ENCODE measurements around the gene CAMTA1. TPM values are rescaled to one million over a fixed set of nuclear protein-coding genes. Genes with fewer than 3 reads are reported as not detected.

The CAMTA1 gene
- total RNA-seq, 5 donors from 2014 or later (not counting 1 experiment from before 2014, with no cell fraction given): 29.7 to 37.4 (median 34.6) TPM

DNA sequence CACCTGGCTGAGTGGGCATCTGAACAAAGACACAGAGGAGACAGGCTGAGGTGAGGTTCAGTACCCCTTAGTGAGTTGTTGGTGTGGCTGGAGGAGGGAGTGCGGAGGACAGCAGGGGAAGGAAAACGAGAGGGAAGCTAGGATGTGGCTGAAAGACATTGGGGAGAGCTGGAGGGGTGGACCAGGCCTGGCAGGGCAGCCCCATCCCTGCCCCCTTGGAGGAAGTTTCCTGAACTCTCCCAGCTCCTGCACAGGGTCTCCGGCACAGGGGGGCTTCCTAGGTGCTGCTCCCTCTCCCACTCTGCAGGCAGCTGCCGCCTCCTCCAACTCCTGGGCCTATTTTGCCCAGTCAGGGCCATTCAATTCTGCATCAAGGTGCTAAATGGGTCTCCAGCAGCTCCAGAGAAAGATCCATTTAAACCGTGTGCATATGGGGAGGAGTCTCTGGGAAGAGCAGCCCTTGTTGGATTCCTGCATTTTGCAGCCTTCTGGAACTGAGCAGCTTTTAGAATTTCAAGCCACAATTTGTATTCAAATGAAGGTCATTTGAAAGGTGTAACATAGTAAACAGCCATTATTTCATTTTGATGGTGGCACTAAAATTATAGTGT lies 193.9 kb downstream of the CAMTA1 start:
- no peak overlapping the region for H3K27ac ChIP-seq (ENCODE audit: low read length)
- DNase-seq (no peak), ATAC-seq (replicated peaks in 1 of 4) (no peak)
- ChIA-PET POLR2A (no interaction called here), CTCF (no interaction called here)
- no peak overlapping the region for H3K4me3 Mint-ChIP-seq
- H3K4me1 Mint-ChIP-seq: peaks cover 0 to 4% (median 0%) of the 10 kb centered on the region in 3 donors
- H3K27me3 Mint-ChIP-seq: peaks cover 6 to 9% of the 10 kb centered on the region in 2 donors
- no peaks in the 10 kb centered on the region for H3K9me3 ChIP-seq
- peaks cover 0 to 3% (median 0%) of the 10 kb centered on the region in 3 donors for H3K9me3 Mint-ChIP-seq
- H3K36me3 Mint-ChIP-seq: no peaks in the 10 kb centered on the region
- 73% methylated on average over 3 of the region's 5 CpGs for WGBS (ENCODE audit: insufficient coverage)
- no peak overlapping the region for H3K4me3 ChIP-seq (ENCODE audit: control insufficient read depth in 1 of 2, extremely low read depth in 1 of 2, low read length in 1 of 2)
- H3K36me3 ChIP-seq (ENCODE audit: control insufficient read depth in 2 of 2, extremely low read depth in 1 of 2, insufficient read depth in 1 of 2, low read length in 1 of 2): no peaks in the 10 kb centered on the region
- H3K27me3 ChIP-seq (replicated peaks in 1 of 2; ENCODE audit: control insufficient read depth in 2 of 2, extremely low read depth in 1 of 2, insufficient read depth in 2 of 2, low read length in 1 of 2): peaks cover 0 to 9% of the 10 kb centered on the region in 2 experiments
- H3K27ac Mint-ChIP-seq: no peak overlapping the region
- no peaks in the 10 kb centered on the region for H3K4me1 ChIP-seq (ENCODE audit: control insufficient read depth in 1 of 2, extremely low read depth in 1 of 2, insufficient read depth in 2 of 2, low read length in 2 of 2)

DNA sequence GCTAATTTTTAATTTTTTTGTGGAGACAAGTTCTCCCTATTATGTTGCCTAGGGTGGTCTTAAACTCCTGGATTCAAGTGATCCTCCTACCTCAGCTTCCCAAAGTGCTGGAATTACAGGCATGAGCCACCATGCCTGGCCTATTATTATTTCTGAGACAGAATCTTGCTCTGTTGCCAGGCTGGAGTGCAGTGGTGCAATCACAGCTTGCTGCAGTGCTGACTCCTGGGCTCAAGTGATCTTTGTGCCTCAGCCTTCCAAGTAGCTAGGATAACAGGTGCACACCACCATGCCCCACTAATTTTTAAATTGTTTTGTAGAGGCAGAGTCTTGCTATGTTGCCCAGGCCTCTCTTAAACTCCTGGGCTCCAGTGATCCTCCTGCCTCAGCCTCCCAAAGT lies 196.3 kb downstream of the CAMTA1 start:
- Mint-ChIP-seq H3K4me3 (no peak overlapping the region), H3K27ac (no peak overlapping the region), H3K4me1 (no peaks in the 10 kb centered on the region), H3K9me3 (peaks cover 0 to 3% (median 0%) of the 10 kb centered on the region in 3 donors), H3K27me3 (peaks cover 0 to 14% of the 10 kb centered on the region in 2 donors), H3K36me3 (no peaks in the 10 kb centered on the region)
- CTCF ChIA-PET: no interaction called here
- Histone ChIP-seq H3K27me3 (replicated peaks in 1 of 2; ENCODE audit: control insufficient read depth in 2 of 2, extremely low read depth in 1 of 2, insufficient read depth in 2 of 2, low read length in 1 of 2) (peaks cover 0 to 10% of the 10 kb centered on the region in 2 experiments), H3K4me1 (ENCODE audit: control insufficient read depth in 1 of 2, extremely low read depth in 1 of 2, insufficient read depth in 2 of 2, low read length in 2 of 2) (no peaks in the 10 kb centered on the region), H3K4me3 (ENCODE audit: control insufficient read depth in 1 of 2, extremely low read depth in 1 of 2, low read length in 1 of 2) (no peak overlapping the region), H3K27ac (ENCODE audit: low read length) (no peak overlapping the region), H3K36me3 (ENCODE audit: control insufficient read depth in 2 of 2, extremely low read depth in 1 of 2, insufficient read depth in 1 of 2, low read length in 1 of 2) (no peaks in the 10 kb centered on the region), H3K9me3 (no peaks in the 10 kb centered on the region)
- POLR2A ChIA-PET: no interaction called here
- DNase-seq (no peak), ATAC-seq (replicated peaks in 1 of 4) (no peak)

GRCh38 chr1:6982443-6982842 lies 197.2 kb downstream of the CAMTA1 start:
- WGBS (ENCODE audit: insufficient coverage): 83% methylated on average over 3 of the region's 9 CpGs
- H3K36me3 ChIP-seq (ENCODE audit: control insufficient read depth in 2 of 2, extremely low read depth in 1 of 2, insufficient read depth in 1 of 2, low read length in 1 of 2): no peaks in the 10 kb centered on the region
- ChIA-PET CTCF (interaction anchor here in 1 of 2 donors (0.6 kb wide), 1 partner anchor 9 kb away, joined by 6 read pairs; no protein-coding TSS in a partner anchor), POLR2A (no interaction called here)
- no peaks in the 10 kb centered on the region for H3K4me1 Mint-ChIP-seq
- ATAC-seq (replicated peaks in 1 of 4): no peak
- H3K4me3 ChIP-seq (ENCODE audit: control insufficient read depth in 1 of 2, extremely low read depth in 1 of 2, low read length in 1 of 2): no peak overlapping the region
- DNase-seq: no peak
- peaks cover 0 to 11% of the 10 kb centered on the region in 2 donors for H3K27me3 Mint-ChIP-seq
- H3K27ac Mint-ChIP-seq: no peak overlapping the region
- no peak overlapping the region for H3K27ac ChIP-seq (ENCODE audit: low read length)
- no peaks in the 10 kb centered on the region for H3K36me3 Mint-ChIP-seq
- no peak overlapping the region for H3K4me3 Mint-ChIP-seq
- no peaks in the 10 kb centered on the region for H3K4me1 ChIP-seq (ENCODE audit: control insufficient read depth in 1 of 2, extremely low read depth in 1 of 2, insufficient read depth in 2 of 2, low read length in 2 of 2)
- peaks cover 0 to 12% of the 10 kb centered on the region in 2 experiments for H3K27me3 ChIP-seq (replicated peaks in 1 of 2; ENCODE audit: control insufficient read depth in 2 of 2, extremely low read depth in 1 of 2, insufficient read depth in 2 of 2, low read length in 1 of 2)
- H3K9me3 ChIP-seq: no peaks in the 10 kb centered on the region
- peaks cover 0 to 3% (median 0%) of the 10 kb centered on the region in 3 donors for H3K9me3 Mint-ChIP-seq

DNA sequence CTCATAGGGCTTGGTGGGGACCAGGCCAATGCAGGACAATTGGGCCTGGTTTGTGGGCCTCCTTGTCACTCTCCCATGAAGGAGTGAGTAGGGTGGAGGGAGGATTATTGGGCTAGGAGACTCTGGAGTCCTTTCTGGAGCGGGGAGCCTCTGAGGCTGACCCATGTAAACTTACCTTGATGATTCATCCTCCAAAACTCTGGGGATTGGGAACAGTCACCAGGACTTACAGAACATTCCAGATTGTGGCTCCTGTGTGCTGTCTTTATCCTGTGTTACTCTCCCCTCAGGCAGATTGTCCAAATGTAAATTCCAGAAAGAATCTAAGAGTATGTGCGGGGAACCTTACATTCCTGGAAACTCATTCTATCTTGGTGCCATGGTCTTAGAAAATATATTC lies 197.6 kb downstream of the CAMTA1 start:
- no peaks in the 10 kb centered on the region for H3K4me1 ChIP-seq (ENCODE audit: control insufficient read depth in 1 of 2, extremely low read depth in 1 of 2, insufficient read depth in 2 of 2, low read length in 2 of 2)
- CTCF ChIA-PET: no interaction called here
- peaks cover 0 to 16% of the 10 kb centered on the region in 2 experiments for H3K27me3 ChIP-seq (replicated peaks in 1 of 2; ENCODE audit: control insufficient read depth in 2 of 2, extremely low read depth in 1 of 2, insufficient read depth in 2 of 2, low read length in 1 of 2)
- H3K27ac ChIP-seq (ENCODE audit: low read length): no peak overlapping the region
- DNase-seq: no peak
- POLR2A ChIA-PET: no interaction called here
- Mint-ChIP-seq H3K36me3 (no peaks in the 10 kb centered on the region), H3K4me3 (no peak overlapping the region), H3K27me3 (peaks cover 2 to 14% of the 10 kb centered on the region in 2 donors), H3K27ac (no peak overlapping the region), H3K4me1 (no peaks in the 10 kb centered on the region), H3K9me3 (peaks cover 0 to 3% (median 0%) of the 10 kb centered on the region in 3 donors)
- H3K4me3 ChIP-seq (ENCODE audit: control insufficient read depth in 1 of 2, extremely low read depth in 1 of 2, low read length in 1 of 2): no peak overlapping the region
- no peak for ATAC-seq (replicated peaks in 1 of 4)
- WGBS (ENCODE audit: insufficient coverage): 83% methylated on average over 1 of the region's 2 CpGs
- no peaks in the 10 kb centered on the region for H3K9me3 ChIP-seq
- H3K36me3 ChIP-seq (ENCODE audit: control insufficient read depth in 2 of 2, extremely low read depth in 1 of 2, insufficient read depth in 1 of 2, low read length in 1 of 2): no peaks in the 10 kb centered on the region

GRCh38 chr1:6984536-6984935 lies 199.3 kb downstream of the CAMTA1 start:
- no peak overlapping the region for H3K4me3 Mint-ChIP-seq
- Histone ChIP-seq H3K27ac (ENCODE audit: low read length) (no peak overlapping the region), H3K4me1 (ENCODE audit: control insufficient read depth in 1 of 2, extremely low read depth in 1 of 2, insufficient read depth in 2 of 2, low read length in 2 of 2) (no peaks in the 10 kb centered on the region), H3K36me3 (ENCODE audit: control insufficient read depth in 2 of 2, extremely low read depth in 1 of 2, insufficient read depth in 1 of 2, low read length in 1 of 2) (no peaks in the 10 kb centered on the region), H3K4me3 (ENCODE audit: control insufficient read depth in 1 of 2, extremely low read depth in 1 of 2, low read length in 1 of 2) (no peak overlapping the region), H3K27me3 (replicated peaks in 1 of 2; ENCODE audit: control insufficient read depth in 2 of 2, extremely low read depth in 1 of 2, insufficient read depth in 2 of 2, low read length in 1 of 2) (peaks cover 0 to 13% of the 10 kb centered on the region in 2 experiments), H3K9me3 (no peaks in the 10 kb centered on the region)
- H3K9me3 Mint-ChIP-seq: peaks cover 0 to 3% (median 0%) of the 10 kb centered on the region in 3 donors
- no peak for DNase-seq
- no peaks in the 10 kb centered on the region for H3K36me3 Mint-ChIP-seq
- CTCF ChIA-PET: no interaction called here
- no peaks in the 10 kb centered on the region for H3K4me1 Mint-ChIP-seq
- POLR2A ChIA-PET: no interaction called here
- no peak overlapping the region for H3K27ac Mint-ChIP-seq
- peaks cover 4 to 21% of the 10 kb centered on the region in 2 donors for H3K27me3 Mint-ChIP-seq
- no peak for ATAC-seq (replicated peaks in 1 of 4)
- WGBS (ENCODE audit: insufficient coverage): 84% methylated on average over 14 of the region's 14 CpGs

DNA sequence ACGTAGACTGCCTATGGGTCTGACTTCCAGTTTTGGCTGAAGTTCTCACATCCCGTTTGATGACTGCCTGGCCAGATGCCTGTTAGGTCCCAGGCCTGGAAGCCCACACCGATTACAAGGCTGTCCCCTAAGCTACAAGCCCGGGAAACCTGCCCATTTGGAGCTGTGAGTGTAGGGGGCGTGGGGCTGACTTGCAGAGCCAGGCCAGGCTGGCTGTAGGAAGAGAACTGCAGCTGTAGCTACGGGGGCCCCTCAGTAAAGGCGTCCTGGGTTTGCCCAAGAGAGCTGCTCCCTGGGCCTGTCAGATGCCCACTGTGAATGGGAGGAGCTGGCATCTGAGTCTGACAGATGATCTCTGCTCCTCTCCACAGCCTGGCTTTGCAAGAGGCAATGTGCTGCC lies 199.7 kb downstream of the CAMTA1 start:
- Histone ChIP-seq H3K36me3 (ENCODE audit: control insufficient read depth in 2 of 2, extremely low read depth in 1 of 2, insufficient read depth in 1 of 2, low read length in 1 of 2) (no peaks in the 10 kb centered on the region), H3K9me3 (no peaks in the 10 kb centered on the region), H3K4me3 (ENCODE audit: control insufficient read depth in 1 of 2, extremely low read depth in 1 of 2, low read length in 1 of 2) (no peak overlapping the region), H3K27me3 (replicated peaks in 1 of 2; ENCODE audit: control insufficient read depth in 2 of 2, extremely low read depth in 1 of 2, insufficient read depth in 2 of 2, low read length in 1 of 2) (peaks cover 2 to 13% of the 10 kb centered on the region in 2 experiments), H3K4me1 (ENCODE audit: control insufficient read depth in 1 of 2, extremely low read depth in 1 of 2, insufficient read depth in 2 of 2, low read length in 2 of 2) (no peaks in the 10 kb centered on the region), H3K27ac (ENCODE audit: low read length) (no peak overlapping the region)
- H3K4me1 Mint-ChIP-seq: no peaks in the 10 kb centered on the region
- peaks cover 4 to 22% of the 10 kb centered on the region in 2 donors for H3K27me3 Mint-ChIP-seq
- H3K27ac Mint-ChIP-seq: no peak overlapping the region
- H3K36me3 Mint-ChIP-seq: no peaks in the 10 kb centered on the region
- no peak overlapping the region for H3K4me3 Mint-ChIP-seq
- H3K9me3 Mint-ChIP-seq: peaks cover 0 to 3% (median 0%) of the 10 kb centered on the region in 3 donors
- ChIA-PET POLR2A (no interaction called here), CTCF (no interaction called here)
- no peak for DNase-seq
- no peak for ATAC-seq (replicated peaks in 1 of 4)
- 72% methylated on average over 7 of the region's 7 CpGs for WGBS (ENCODE audit: insufficient coverage)

Data from T-cell (primary cell).